ENCODE results near the gene NEDD4L. TPM values are rescaled to one million over a fixed set of nuclear protein-coding genes. Genes with fewer than 3 reads are reported as not detected.

Gene NEDD4L
- total RNA-seq, 2 experiments from 2014 or later, result 3.4 to 4.3 TPM

DNA sequence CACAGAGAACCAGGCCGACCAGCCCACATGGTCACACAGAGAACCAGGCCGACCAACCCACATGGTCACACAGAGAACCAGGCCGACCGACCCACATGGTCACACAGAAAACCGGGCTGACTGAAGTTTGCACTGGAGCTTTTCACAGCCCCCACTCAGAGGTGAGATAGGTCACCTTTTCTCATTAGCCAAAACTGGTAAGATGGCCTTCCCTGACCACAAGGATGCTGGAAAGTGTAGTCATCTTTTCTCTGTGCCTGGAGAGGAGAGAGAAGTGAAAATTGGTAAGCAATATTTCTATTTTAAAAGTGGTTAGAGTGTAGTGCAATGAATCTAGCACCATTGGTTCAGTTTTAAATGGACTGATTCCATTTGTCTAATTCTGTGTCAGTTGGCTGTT, 247.1 kb downstream of the NEDD4L start:
- Mint-ChIP-seq H3K9me3 (ENCODE audit: insufficient read depth) (no peaks in the 10 kb centered on the region), H3K4me3 (no peak overlapping the region)

DNA sequence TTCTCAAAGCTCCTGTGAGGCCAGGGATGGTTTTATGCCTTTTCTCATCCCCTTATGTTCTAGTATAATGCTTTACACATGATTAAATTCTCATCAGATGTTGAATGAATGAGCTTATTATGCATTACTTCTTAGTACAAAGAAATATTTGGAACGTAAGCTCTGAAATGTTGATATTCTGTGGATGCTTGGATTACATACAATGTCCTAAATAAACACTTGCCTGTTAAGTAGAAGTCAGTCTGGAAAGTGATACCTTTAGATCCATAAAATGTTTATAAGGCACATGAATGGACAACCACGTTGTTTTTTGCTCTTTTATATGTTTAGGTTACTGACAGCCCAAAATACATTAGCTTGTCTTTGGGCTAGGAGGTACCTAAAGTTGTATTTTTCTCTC, 248.6 kb downstream of the NEDD4L start:
- Mint-ChIP-seq H3K9me3 (ENCODE audit: insufficient read depth) (no peaks in the 10 kb centered on the region), H3K36me3 (ENCODE audit: low read depth) (no peaks in the 10 kb centered on the region), H3K4me1 (ENCODE audit: low read depth) (no peaks in the 10 kb centered on the region), H3K27me3 (ENCODE audit: low read depth) (peaks cover 2% of the 10 kb centered on the region), H3K27ac (no peak overlapping the region), H3K4me3 (no peak overlapping the region)
- DNase-seq (no peak), ATAC-seq (no peak)
- CTCF ChIA-PET, result no interaction called here
- POLR2A ChIA-PET, result no interaction called here

More for the DNA sequence above, 247.1 kb downstream of the NEDD4L start:
- no peak for DNase-seq
- ChIA-PET CTCF (interaction anchor here (0.7 kb wide), 1 partner anchor 34 kb away, joined by 4 read pairs; no protein-coding TSS in a partner anchor), POLR2A (no interaction called here)
- Mint-ChIP-seq H3K4me1 (ENCODE audit: low read depth) (no peaks in the 10 kb centered on the region), H3K36me3 (ENCODE audit: low read depth) (no peaks in the 10 kb centered on the region), H3K27me3 (ENCODE audit: low read depth) (peaks cover 2% of the 10 kb centered on the region), H3K27ac (no peak overlapping the region)
- ATAC-seq, result no peak

DNA sequence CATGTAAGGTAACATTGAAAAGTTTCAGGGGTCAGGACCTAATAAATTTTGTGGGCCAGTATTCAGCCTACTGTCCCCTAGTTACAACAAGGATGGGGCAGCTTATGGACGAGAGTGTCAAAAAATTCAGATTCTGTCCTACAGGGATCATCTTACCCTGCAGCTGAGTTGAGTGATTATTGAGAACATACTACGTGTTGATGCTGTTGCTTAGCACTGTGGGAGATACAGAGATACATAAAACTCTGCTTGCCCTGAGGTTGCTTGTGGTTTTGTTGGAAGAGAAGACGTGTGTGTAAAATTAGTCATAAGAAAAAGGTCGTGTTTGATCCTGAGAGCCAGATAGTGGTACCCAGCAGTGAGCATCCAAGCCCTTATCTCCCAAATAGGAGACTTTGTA, 253.2 kb downstream of the NEDD4L start:
- peak; percentile 58 for ATAC-seq
- Mint-ChIP-seq H3K4me1 (ENCODE audit: low read depth) (no peaks in the 10 kb centered on the region), H3K27me3 (ENCODE audit: low read depth) (peaks cover 2% of the 10 kb centered on the region), H3K36me3 (ENCODE audit: low read depth) (no peaks in the 10 kb centered on the region), H3K4me3 (no peak overlapping the region), H3K9me3 (ENCODE audit: insufficient read depth) (no peaks in the 10 kb centered on the region), H3K27ac (no peak overlapping the region)
- no peak for DNase-seq
- ChIA-PET POLR2A (no interaction called here), CTCF (no interaction called here)

DNA sequence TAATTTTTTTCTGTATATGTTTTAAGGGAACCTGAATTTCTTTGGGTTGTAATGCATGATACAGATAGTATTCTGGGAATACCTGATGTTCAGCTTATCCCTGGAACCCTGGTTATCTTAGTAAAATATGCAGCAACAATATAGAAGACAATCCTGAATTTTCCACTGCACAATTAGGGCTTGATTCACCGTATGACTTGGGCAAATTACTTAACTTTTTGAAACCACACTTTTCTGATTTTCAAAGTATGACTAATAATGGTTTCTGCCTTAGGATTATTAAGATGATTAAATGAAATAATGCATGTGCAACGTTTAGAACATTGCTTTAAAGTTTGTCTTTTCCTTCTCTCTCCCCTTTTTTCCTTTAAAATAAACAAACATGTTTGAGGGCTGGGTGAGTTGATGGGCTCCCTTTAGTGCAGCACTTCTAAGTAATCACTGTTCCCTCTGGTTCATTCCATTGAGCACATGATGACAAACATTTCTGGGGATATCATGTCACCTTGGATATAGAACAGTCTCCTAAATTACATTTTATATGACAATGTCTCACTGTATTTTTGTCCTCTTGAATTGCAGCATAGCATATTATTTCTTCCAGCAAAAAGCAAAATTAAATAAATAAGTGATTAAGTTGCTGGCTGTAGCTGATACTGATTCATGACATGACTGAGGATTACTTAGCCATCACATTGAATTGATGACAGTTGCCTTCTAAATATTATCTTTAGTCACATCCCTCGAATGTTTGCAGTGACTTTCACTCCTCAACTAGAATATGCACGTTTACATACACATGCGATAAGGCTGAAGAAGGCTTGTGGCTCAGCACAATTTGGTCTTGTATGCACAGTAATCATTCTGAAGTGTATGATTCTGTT, 254.5 kb downstream of the NEDD4L start:
- Mint-ChIP-seq H3K36me3 (ENCODE audit: low read depth) (no peaks in the 10 kb centered on the region), H3K4me3 (no peak overlapping the region), H3K9me3 (ENCODE audit: insufficient read depth) (no peaks in the 10 kb centered on the region), H3K27ac (no peak overlapping the region), H3K4me1 (ENCODE audit: low read depth) (peaks cover 3% of the 10 kb centered on the region), H3K27me3 (ENCODE audit: low read depth) (no peaks in the 10 kb centered on the region)
- DNase-seq (no peak), ATAC-seq (no peak)
- CTCF ChIA-PET, result no interaction called here
- POLR2A ChIA-PET, result no interaction called here

DNA sequence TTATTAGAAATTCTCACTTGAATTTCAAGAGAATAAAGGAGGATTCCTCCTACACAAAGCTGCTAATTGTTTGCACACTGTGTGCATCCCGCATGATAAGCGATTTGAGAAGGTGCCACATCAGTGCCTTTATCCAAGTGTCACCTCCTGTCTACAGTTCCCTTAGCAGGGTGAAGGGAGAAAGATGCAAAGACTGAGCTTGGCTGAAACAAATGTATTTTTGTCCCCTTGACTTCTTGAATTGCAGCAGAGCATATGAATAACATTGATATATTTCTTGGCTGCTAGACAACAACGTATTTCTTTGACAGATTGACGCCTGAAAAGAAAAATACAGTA, 255.1 kb downstream of the NEDD4L start:
- Mint-ChIP-seq H3K27ac (no peak overlapping the region), H3K36me3 (ENCODE audit: low read depth) (no peaks in the 10 kb centered on the region), H3K4me1 (ENCODE audit: low read depth) (peaks cover 6% of the 10 kb centered on the region), H3K9me3 (ENCODE audit: insufficient read depth) (no peaks in the 10 kb centered on the region), H3K4me3 (no peak overlapping the region), H3K27me3 (ENCODE audit: low read depth) (no peaks in the 10 kb centered on the region)
- DNase-seq (no peak), ATAC-seq (no peak)
- ChIA-PET CTCF (no interaction called here), POLR2A (no interaction called here)

DNA sequence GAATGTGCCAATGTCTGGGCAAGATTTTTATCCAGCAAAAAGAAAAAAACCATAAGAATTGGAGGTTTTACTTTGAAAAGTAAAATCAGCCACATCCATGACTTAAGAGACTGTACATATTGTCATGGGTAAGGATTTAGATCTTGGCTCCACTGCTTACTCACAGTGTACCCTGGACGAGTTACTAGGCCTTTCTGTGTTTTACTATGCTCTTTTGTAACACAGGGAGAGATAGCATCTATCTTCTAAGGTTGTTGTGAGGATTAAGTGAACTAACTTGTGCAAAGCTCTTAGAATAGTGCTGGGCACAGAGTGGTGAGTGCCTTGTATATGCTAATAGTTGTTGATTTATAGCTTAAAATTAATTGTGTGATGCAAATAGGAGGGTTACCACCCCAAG, 255.9 kb downstream of the NEDD4L start:
- Mint-ChIP-seq H3K27ac (no peak overlapping the region), H3K4me1 (ENCODE audit: low read depth) (peaks cover 6% of the 10 kb centered on the region), H3K36me3 (ENCODE audit: low read depth) (no peaks in the 10 kb centered on the region), H3K27me3 (ENCODE audit: low read depth) (no peaks in the 10 kb centered on the region), H3K9me3 (ENCODE audit: insufficient read depth) (no peaks in the 10 kb centered on the region), H3K4me3 (no peak overlapping the region)
- no peak for DNase-seq
- POLR2A ChIA-PET, result no interaction called here
- CTCF ChIA-PET, result interaction anchor here (1.9 kb wide), 1 partner anchor 11 kb away, joined by 5 read pairs; no protein-coding TSS in a partner anchor
- ATAC-seq, result no peak

DNA sequence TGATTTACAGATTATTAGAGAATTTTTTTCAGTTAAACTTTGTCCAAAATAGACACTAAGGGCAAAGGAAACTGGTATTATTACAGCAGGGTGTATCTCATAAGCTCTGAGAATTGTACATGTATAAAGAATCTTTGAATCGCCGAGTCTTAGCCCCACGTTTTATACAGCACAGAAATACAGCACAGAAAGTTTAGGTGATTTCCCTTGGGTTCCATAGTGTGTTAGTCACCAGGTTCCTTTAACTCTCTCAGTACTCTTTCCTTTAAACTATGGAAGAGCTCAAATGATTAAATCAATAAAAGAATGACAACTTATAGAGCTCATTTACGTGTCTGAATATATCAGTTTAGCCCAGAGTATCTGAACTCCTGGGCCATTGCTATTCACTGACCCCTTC, 256.8 kb downstream of the NEDD4L start:
- peaks cover 6% of the 10 kb centered on the region for H3K4me1 Mint-ChIP-seq (ENCODE audit: low read depth)
- H3K9me3 Mint-ChIP-seq (ENCODE audit: insufficient read depth), result peaks cover 4% of the 10 kb centered on the region
- ChIA-PET POLR2A (no interaction called here), CTCF (interaction anchor here (1.9 kb wide), 1 partner anchor 12 kb away, joined by 5 read pairs; no protein-coding TSS in a partner anchor)
- H3K27me3 Mint-ChIP-seq (ENCODE audit: low read depth), result no peaks in the 10 kb centered on the region
- DNase-seq (no peak), ATAC-seq (no peak)
- H3K36me3 Mint-ChIP-seq (ENCODE audit: low read depth), result no peaks in the 10 kb centered on the region
- no peak overlapping the region for H3K4me3 Mint-ChIP-seq
- H3K27ac Mint-ChIP-seq, result no peak overlapping the region

DNA sequence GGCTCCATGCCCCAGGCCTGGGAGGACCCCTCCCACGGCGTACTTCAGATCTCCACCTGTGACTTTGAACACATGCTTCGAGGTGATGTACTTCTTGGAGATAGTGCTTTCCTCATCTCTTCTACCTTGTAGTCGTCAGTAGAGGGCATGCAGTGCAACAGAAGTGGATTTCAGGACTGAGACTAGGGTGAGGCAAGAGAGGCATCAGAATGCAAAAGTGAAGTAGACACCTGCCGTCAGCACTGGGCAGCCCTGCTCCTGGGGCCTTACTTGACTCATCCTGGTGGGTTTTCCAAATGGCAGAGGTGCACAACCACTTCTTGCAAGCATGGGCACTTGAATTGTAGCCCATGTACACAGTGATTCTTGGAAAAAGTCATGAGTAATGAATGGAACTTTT, 258.8 kb downstream of the NEDD4L start:
- no peak for ATAC-seq
- Mint-ChIP-seq H3K4me1 (ENCODE audit: low read depth) (peaks cover 6% of the 10 kb centered on the region), H3K9me3 (ENCODE audit: insufficient read depth) (peaks cover 6% of the 10 kb centered on the region), H3K36me3 (ENCODE audit: low read depth) (no peaks in the 10 kb centered on the region), H3K4me3 (no peak overlapping the region), H3K27me3 (ENCODE audit: low read depth) (peaks cover 7% of the 10 kb centered on the region), H3K27ac (no peak overlapping the region)
- ChIA-PET POLR2A (no interaction called here), CTCF (interaction anchor here (1.0 to 2.5 kb wide), 3 partner anchors 8 to 30 kb away, joined by 3 to 7 read pairs (median 3); no protein-coding TSS in a partner anchor)
- no peak for DNase-seq

DNA sequence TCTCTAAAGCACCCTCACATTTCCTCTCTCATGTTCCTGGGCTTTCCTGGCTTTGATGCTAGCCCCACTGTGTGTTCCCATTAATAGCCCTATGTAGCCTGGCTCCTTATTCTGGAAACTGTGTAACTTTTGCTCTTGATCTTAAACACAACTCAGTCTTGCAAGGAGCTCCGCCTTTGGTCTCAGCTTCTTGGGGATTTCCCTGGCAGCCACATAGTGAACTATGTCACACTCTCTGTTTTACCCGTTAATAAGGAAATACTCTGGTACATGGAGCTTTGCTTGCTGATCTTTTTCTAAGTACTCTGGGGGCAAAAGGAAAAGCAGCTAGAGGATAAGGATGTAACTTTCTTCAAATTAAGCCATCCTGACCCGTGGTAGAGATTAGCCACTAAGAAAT, 259.3 kb downstream of the NEDD4L start:
- ChIA-PET CTCF (interaction anchor here (1.0 to 2.5 kb wide), 3 partner anchors 8 to 30 kb away, joined by 3 to 7 read pairs (median 3); no protein-coding TSS in a partner anchor), POLR2A (no interaction called here)
- Mint-ChIP-seq H3K36me3 (ENCODE audit: low read depth) (no peaks in the 10 kb centered on the region), H3K27me3 (ENCODE audit: low read depth) (peaks cover 7% of the 10 kb centered on the region), H3K4me1 (ENCODE audit: low read depth) (peaks cover 6% of the 10 kb centered on the region), H3K9me3 (ENCODE audit: insufficient read depth) (peaks cover 6% of the 10 kb centered on the region), H3K4me3 (no peak overlapping the region), H3K27ac (no peak overlapping the region)
- DNase-seq (no peak), ATAC-seq (no peak)

DNA sequence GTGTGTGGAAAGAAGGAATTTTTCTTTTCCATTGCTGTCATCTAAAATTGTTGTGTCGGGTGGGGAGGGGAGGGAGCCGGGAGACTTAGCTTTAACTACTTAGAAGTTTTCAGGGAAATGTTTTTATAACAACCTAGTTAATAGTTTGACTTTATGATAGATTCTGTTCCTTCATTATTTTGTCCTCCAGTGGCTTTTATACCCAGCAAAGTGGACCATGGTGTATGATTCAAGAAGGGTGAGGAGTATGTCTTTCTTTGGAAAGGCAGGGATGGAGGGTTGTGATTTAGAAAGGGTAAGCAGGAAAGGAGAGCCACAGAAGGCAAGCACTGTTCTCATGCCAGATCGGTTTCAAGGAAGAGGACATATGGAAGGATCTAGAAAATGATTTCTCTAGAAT, 261.8 kb downstream of the NEDD4L start:
- H3K36me3 Mint-ChIP-seq (ENCODE audit: low read depth), result no peaks in the 10 kb centered on the region
- ATAC-seq, result no peak

DNA sequence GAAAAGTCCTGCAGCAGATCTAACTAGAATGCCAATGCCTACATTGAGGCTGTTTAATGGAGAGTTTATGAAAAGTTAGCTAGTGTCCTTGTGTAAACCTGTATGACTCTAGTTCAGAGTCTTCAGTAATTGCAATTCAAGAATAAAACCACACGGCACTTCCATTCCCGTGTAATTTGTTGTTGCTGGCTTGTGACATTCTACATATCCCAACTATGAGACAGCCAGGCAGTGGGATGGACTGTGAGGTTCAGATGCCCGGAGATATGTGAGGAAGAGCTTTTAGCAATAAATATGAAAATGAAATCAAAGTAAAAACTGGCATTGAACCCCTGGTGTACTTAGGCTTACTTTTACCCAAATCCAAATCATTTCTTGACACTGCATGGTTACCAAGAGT, 263.4 kb downstream of the NEDD4L start:
- Mint-ChIP-seq H3K27me3 (ENCODE audit: low read depth) (peaks cover 19% of the 10 kb centered on the region), H3K27ac (no peak overlapping the region), H3K36me3 (ENCODE audit: low read depth) (no peaks in the 10 kb centered on the region), H3K4me3 (no peak overlapping the region), H3K9me3 (ENCODE audit: insufficient read depth) (peaks cover 6% of the 10 kb centered on the region), H3K4me1 (ENCODE audit: low read depth) (peaks cover 25% of the 10 kb centered on the region)
- ChIA-PET CTCF (no interaction called here), POLR2A (no interaction called here)
- ATAC-seq (no peak), DNase-seq (no peak)

More for the DNA sequence above, 261.8 kb downstream of the NEDD4L start:
- no peak for DNase-seq
- peaks cover 17% of the 10 kb centered on the region for H3K4me1 Mint-ChIP-seq (ENCODE audit: low read depth)
- POLR2A ChIA-PET, result no interaction called here
- CTCF ChIA-PET, result no interaction called here
- no peak overlapping the region for H3K27ac Mint-ChIP-seq
- H3K27me3 Mint-ChIP-seq (ENCODE audit: low read depth), result peaks cover 14% of the 10 kb centered on the region
- peaks cover 6% of the 10 kb centered on the region for H3K9me3 Mint-ChIP-seq (ENCODE audit: insufficient read depth)
- no peak overlapping the region for H3K4me3 Mint-ChIP-seq

DNA sequence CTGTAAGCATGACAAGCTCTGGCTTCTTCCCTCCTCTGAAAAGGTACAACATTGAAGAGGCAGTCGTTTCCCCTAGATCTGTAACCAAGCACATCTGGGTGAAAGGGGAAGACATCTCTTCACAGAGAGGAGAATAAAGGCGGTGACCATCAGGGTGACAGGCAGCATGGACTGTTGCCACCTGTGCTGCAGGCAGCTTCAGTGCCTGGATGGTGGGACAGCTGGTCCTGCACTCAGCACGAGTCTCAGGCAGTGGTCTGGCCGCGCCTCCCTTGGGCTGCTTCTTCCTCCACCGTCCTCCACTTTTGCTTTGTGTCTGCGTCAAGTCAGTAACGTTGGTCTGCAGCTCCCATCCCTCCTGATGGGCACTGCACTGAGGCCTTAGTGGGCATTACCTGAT, 264.4 kb downstream of the NEDD4L start:
- H3K36me3 Mint-ChIP-seq (ENCODE audit: low read depth), result no peaks in the 10 kb centered on the region
- peaks cover 22% of the 10 kb centered on the region for H3K4me1 Mint-ChIP-seq (ENCODE audit: low read depth)
- ATAC-seq (no peak), DNase-seq (no peak)
- H3K9me3 Mint-ChIP-seq (ENCODE audit: insufficient read depth), result peaks cover 6% of the 10 kb centered on the region
- ChIA-PET POLR2A (no interaction called here), CTCF (no interaction called here)
- H3K4me3 Mint-ChIP-seq, result no peak overlapping the region
- no peak overlapping the region for H3K27ac Mint-ChIP-seq
- H3K27me3 Mint-ChIP-seq (ENCODE audit: low read depth), result peaks cover 19% of the 10 kb centered on the region

DNA sequence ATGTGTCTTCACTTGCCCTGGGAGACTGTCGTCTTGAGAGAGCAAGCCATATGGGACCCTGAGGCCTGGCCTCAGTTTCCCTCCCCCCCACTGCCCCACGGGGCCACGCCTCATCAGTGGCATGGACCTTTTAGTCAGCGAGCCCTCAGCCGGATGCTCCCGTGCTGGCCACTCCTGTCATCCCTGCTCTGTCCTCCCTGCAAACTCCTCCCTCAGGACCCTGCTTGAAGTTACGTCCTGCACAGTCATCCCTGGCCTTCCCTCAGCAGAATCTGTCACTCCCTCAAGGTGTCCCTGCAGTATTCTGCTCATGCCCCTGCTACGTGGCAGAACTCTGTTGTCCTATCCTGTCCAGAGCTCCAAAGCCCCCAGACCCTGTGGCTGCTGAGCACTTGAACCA, 265.1 kb downstream of the NEDD4L start:
- POLR2A ChIA-PET, result no interaction called here
- H3K27ac Mint-ChIP-seq, result no peak overlapping the region
- CTCF ChIA-PET, result no interaction called here
- H3K27me3 Mint-ChIP-seq (ENCODE audit: low read depth), result peaks cover 19% of the 10 kb centered on the region
- ATAC-seq, result no peak
- no peak overlapping the region for H3K4me3 Mint-ChIP-seq
- H3K9me3 Mint-ChIP-seq (ENCODE audit: insufficient read depth), result peaks cover 6% of the 10 kb centered on the region
- H3K36me3 Mint-ChIP-seq (ENCODE audit: low read depth), result no peaks in the 10 kb centered on the region
- peaks cover 19% of the 10 kb centered on the region for H3K4me1 Mint-ChIP-seq (ENCODE audit: low read depth)
- no peak for DNase-seq
